Tongue (tissue), 2 donors: ENCODE results near the gene ZDHHC17. TPM values are rescaled to one million over a fixed set of nuclear protein-coding genes. Genes with fewer than 3 reads are reported as not detected.
"Not testable (repeated sequence)": the region's sequence is repeated elsewhere in the genome, so short reads cannot be mapped to it uniquely, and the experiment has no call there.

Source experiments
- DNase-seq: peaks from one replicate; pipeline ENCODE4 v3.0.0-alpha.2; 2015
- total RNA-seq: library from RNA; depleted of rRNA; stranded (reverse); fragments of >200 nt; gene quantifications from one replicate; pipeline ENCODE4 v1.2.3, GENCODE V29; 2014

ZDHHC17 gene
- 88.0 TPM for total RNA-seq

- DNase-seq: peak; percentile 97
Observed at GRCh38 chr12:76763746-76764675, at the start of gene ZDHHC17. TSS of gene ZDHHC17 (plus strand) at chr12:76764115. CDS start at chr12:76764237, 122 bp downstream.

GRCh38 chr12:76714415-76714814 is 49.5 kb upstream of the ZDHHC17 start:
- no peak for DNase-seq

- DNase-seq: no peak
Observed at GRCh38 chr12:76714861-76715260, 49.1 kb upstream of the ZDHHC17 start.

GRCh38 chr12:76715332-76715731 is 48.6 kb upstream of the ZDHHC17 start:
- no peak for DNase-seq

- DNase-seq: no peak
Observed at GRCh38 chr12:76717314-76717713, 46.6 kb upstream of the ZDHHC17 start.

GRCh38 chr12:76719171-76720041 is 44.5 kb upstream of the ZDHHC17 start:
- DNase-seq: no peak

- DNase-seq: no peak
Observed at GRCh38 chr12:76720068-76720467, 43.8 kb upstream of the ZDHHC17 start.

GRCh38 chr12:76726626-76727025 is 37.3 kb upstream of the ZDHHC17 start:
- DNase-seq: no peak

GRCh38 chr12:76732188-76732587 is 31.7 kb upstream of the ZDHHC17 start:
- DNase-seq: not testable (repeated sequence)

GRCh38 chr12:76737689-76738088 is 26.2 kb upstream of the ZDHHC17 start:
- not testable (repeated sequence) for DNase-seq

GRCh38 chr12:76738824-76739579 is 24.9 kb upstream of the ZDHHC17 start:
- no peak for DNase-seq

GRCh38 chr12:76739896-76740295 is 24.0 kb upstream of the ZDHHC17 start:
- DNase-seq: no peak

- no peak for DNase-seq
Observed at GRCh38 chr12:76740501-76740900, 23.4 kb upstream of the ZDHHC17 start.

- DNase-seq: no peak
Observed at GRCh38 chr12:76745343-76745742, 18.6 kb upstream of the ZDHHC17 start.

- DNase-seq: no peak
Observed at GRCh38 chr12:76746516-76746915, 17.4 kb upstream of the ZDHHC17 start.

GRCh38 chr12:76747245-76747644 is 16.7 kb upstream of the ZDHHC17 start:
- DNase-seq: no peak

- DNase-seq: no peak
Observed at GRCh38 chr12:76755829-76756379, 8.0 kb upstream of the ZDHHC17 start.

GRCh38 chr12:76757694-76758093 is 6.2 kb upstream of the ZDHHC17 start:
- DNase-seq: no peak

GRCh38 chr12:76762601-76762980 is 1.3 kb upstream of the ZDHHC17 start:
- peak; percentile 40 for DNase-seq

GRCh38 chr12:76764856-76765255 is 941 bp downstream of the ZDHHC17 start:
- DNase-seq: peak; percentile 45

GRCh38 chr12:76765598-76765997 is 1.7 kb downstream of the ZDHHC17 start:
- DNase-seq: no peak

GRCh38 chr12:76766161-76766560 is 2.2 kb downstream of the ZDHHC17 start:
- DNase-seq: no peak
